Mammary epithelial cell (primary cell): ENCODE results near the gene PBLD.

Experiments
- EZH2 ChIP-seq: IDR thresholded peaks from 2 replicates; pipeline ENCODE4 v1.6.1; 2012; ENCODE audit warnings: low read length, inconsistent platforms, borderline replicate concordance
- TF ChIP-seq, protein P1 (sequence below), 2 donors: IDR thresholded peaks in 1 of 2; conservative IDR thresholded peaks in 1 of 2; 2 replicates each; pipeline ENCODE4 v1.5.1; 2011 to 2012; ENCODE audit warnings: inconsistent platforms in 2 of 2, low read length in 2 of 2, mild to moderate bottlenecking in 2 of 2, control low read depth in 1 of 2, low read depth in 1 of 2; ENCODE audit not compliant: insufficient read depth in 1 of 2; ENCODE audit errors: extremely low read depth in 1 of 2

DNA sequence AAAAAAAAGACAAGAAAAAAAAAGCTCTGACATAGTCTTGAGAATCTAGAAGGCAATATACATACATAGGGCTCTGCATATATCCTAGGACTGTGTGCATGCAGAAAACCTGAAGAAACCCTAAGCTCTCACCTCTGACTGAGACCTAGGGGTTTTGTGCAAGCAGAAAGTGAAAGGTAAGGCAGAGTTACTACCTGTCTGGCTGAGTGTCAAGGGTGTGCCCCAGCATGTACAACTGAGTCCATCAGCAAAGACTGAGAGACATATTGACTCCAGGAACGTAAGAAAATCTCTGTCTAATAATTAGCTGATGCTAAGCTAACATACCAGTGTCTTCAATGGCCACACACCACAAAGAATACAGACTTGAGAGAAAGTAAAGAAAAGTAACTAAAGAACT is 17.1 kb downstream of the PBLD start:
- TF ChIP-seq, protein P1, sequence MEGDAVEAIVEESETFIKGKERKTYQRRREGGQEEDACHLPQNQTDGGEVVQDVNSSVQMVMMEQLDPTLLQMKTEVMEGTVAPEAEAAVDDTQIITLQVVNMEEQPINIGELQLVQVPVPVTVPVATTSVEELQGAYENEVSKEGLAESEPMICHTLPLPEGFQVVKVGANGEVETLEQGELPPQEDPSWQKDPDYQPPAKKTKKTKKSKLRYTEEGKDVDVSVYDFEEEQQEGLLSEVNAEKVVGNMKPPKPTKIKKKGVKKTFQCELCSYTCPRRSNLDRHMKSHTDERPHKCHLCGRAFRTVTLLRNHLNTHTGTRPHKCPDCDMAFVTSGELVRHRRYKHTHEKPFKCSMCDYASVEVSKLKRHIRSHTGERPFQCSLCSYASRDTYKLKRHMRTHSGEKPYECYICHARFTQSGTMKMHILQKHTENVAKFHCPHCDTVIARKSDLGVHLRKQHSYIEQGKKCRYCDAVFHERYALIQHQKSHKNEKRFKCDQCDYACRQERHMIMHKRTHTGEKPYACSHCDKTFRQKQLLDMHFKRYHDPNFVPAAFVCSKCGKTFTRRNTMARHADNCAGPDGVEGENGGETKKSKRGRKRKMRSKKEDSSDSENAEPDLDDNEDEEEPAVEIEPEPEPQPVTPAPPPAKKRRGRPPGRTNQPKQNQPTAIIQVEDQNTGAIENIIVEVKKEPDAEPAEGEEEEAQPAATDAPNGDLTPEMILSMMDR (conservative IDR thresholded peaks at IDR 0.05 in 1 of 2, IDR thresholded peaks at IDR 0.05 in 1 of 2; ENCODE audit: extremely low read depth in 1 of 2, insufficient read depth in 1 of 2, low read depth in 1 of 2, low read length in 2 of 2): no peak
- no peak for TF ChIP-seq EZH2
